SK-N-SH (cell line): Measurements from ENCODE around the gene CANX. TPM values are rescaled to one million over a fixed set of nuclear protein-coding genes. Genes with fewer than 3 reads are reported as not detected.

Source experiments
- CTCF ChIA-PET: fragments of 300-600, 350-600 bp; formaldehyde crosslinking; extraction: SDS; loops from one replicate; lab custom pipeline; 2021; lab: Yijun Ruan, JAX
- POLR2A ChIA-PET: fragments of 350-600 bp; sonication (Branson Sonifier 250); formaldehyde crosslinking; extraction: SDS; loops from one replicate; lab custom pipeline; 2020; ENCODE audit warnings: antibody characterized with exemption, inconsistent platforms; lab: Yijun Ruan, JAX
- DNase-seq: peaks from one replicate; pipeline ENCODE4 v3.0.0; 2012
- H2AFZ ChIP-seq: fragments of 200-600 bp; sonication (generic); 2 replicates; pipeline ENCODE4 v1.8.1; 2016; ENCODE audit warnings: antibody characterized with exemption, mild to moderate bottlenecking, low read depth
- H3F3A ChIP-seq: fragments of 200-600 bp; sonication (generic); replicated peaks from 2 replicates; pipeline ENCODE3; 2016; ENCODE audit warnings: antibody characterized with exemption, mild to moderate bottlenecking; ENCODE audit not compliant: insufficient read depth
- H3K27ac ChIP-seq, 2 experiments: fragments of 200-500 bp in 1 of 2; fragments of 200-600 bp in 1 of 2; sonication (Bioruptor generic) in 1 of 2; sonication (generic), shearing (Covaris generic) in 1 of 2; 2 replicates each; pipeline versions ENCODE4 v1.5.1 to v1.6.1; 2014 to 2016; ENCODE audit warnings: low read depth in 2 of 2, inconsistent platforms in 1 of 2, low read length in 1 of 2, mild to moderate bottlenecking in 1 of 2, mixed read lengths in 1 of 2
- H3K27me3 ChIP-seq: fragments of 200-600 bp; sonication (generic), shearing (Covaris generic); 2 replicates; pipeline ENCODE4 v1.6.1; 2016; ENCODE audit warnings: mixed run types; ENCODE audit not compliant: insufficient read depth
- H3K36me3 ChIP-seq, 2 experiments: fragments of 200-500 bp in 1 of 2; fragments of 200-600 bp in 1 of 2; sonication (Bioruptor generic) in 1 of 2; sonication (generic) in 1 of 2; replicated peaks in 1 of 2; 2 replicates each; pipeline versions ENCODE3 to v1.5.1; 2014 to 2016; ENCODE audit warnings: low read length in 1 of 2, mild to moderate bottlenecking in 1 of 2; ENCODE audit not compliant: insufficient read depth in 2 of 2, control insufficient read depth in 1 of 2
- H3K4me1 ChIP-seq, 2 experiments: fragments of 200-500 bp in 1 of 2; fragments of 200-600 bp in 1 of 2; sonication (Bioruptor generic) in 1 of 2; sonication (generic), shearing (Covaris generic) in 1 of 2; 2 replicates each; pipeline versions ENCODE4 v1.5.1 to v1.6.1; 2014 to 2016; ENCODE audit warnings: low read depth in 1 of 2, low read length in 1 of 2, mixed run types in 1 of 2; ENCODE audit not compliant: insufficient read depth in 2 of 2, control insufficient read depth in 1 of 2
- H3K4me2 ChIP-seq: fragments of 200-600 bp; sonication (generic), shearing (Covaris generic); 2 replicates; pipeline ENCODE4 v1.6.1; 2017; ENCODE audit warnings: mixed run types
- H3K4me3 ChIP-seq, 2 experiments: fragments of 200-500 bp in 1 of 2; fragments of 200-600 bp in 1 of 2; sonication (Bioruptor generic) in 1 of 2; sonication (generic), shearing (Covaris generic) in 1 of 2; 2 replicates each; pipeline versions ENCODE4 v1.5.1 to v1.8.1; 2014 to 2016; ENCODE audit warnings: low read depth in 2 of 2, inconsistent platforms in 1 of 2, low read length in 1 of 2, mild to moderate bottlenecking in 1 of 2, mixed read lengths in 1 of 2, moderate library complexity in 1 of 2
- H3K79me2 ChIP-seq: fragments of 200-600 bp; sonication (generic); 2 replicates; pipeline ENCODE4 v1.8.1; 2017; ENCODE audit warnings: mild to moderate bottlenecking; ENCODE audit not compliant: insufficient read depth
- H3K9ac ChIP-seq: fragments of 200-600 bp; sonication (generic); 2 replicates; pipeline ENCODE4 v1.6.1; 2017; ENCODE audit warnings: mixed run types
- H3K9me2 ChIP-seq: fragments of 200-600 bp; sonication (generic); 2 replicates; pipeline ENCODE4 v1.6.1; 2017; ENCODE audit warnings: mixed run types
- H3K9me3 ChIP-seq: fragments of 200-600 bp; sonication (generic); 2 replicates; pipeline ENCODE4 v1.6.1; 2017; ENCODE audit warnings: mixed run types, mild to moderate bottlenecking, moderate library complexity
- H4K20me1 ChIP-seq: fragments of 200-600 bp; sonication (generic); 2 replicates; pipeline ENCODE4 v1.6.1; 2017; ENCODE audit warnings: mild to moderate bottlenecking, mixed run types; ENCODE audit not compliant: insufficient read depth
- EP300 ChIP-seq, 2 experiments: IDR thresholded peaks; 2 replicates each; pipeline versions ENCODE4 v1.4.0 to v1.6.1; 2012; ENCODE audit warnings: borderline replicate concordance in 1 of 2, low read depth in 1 of 2, low read length in 1 of 2
- EZH2phosphoT487 ChIP-seq: fragments of 200-600 bp; sonication (generic); IDR thresholded peaks from 2 replicates; pipeline ENCODE4 v1.6.1; 2017; ENCODE audit warnings: low read depth, mixed run types, mild to moderate bottlenecking, antibody characterized with exemption, moderate library complexity, borderline replicate concordance
- FOXJ3 ChIP-seq: sonication (generic); formaldehyde crosslinking; IDR thresholded peaks from 2 replicates; pipeline ENCODE4 v1.5.1; 2020; ENCODE audit warnings: mild to moderate bottlenecking, missing genetic modification reagents
- FOXM1 ChIP-seq: IDR thresholded peaks from 2 replicates; pipeline ENCODE4 v1.4.0; 2012; ENCODE audit warnings: low read depth, mild to moderate bottlenecking
- GABPA ChIP-seq: IDR thresholded peaks from 2 replicates; pipeline ENCODE4 v1.4.0; 2012; ENCODE audit warnings: low read depth, mild to moderate bottlenecking
- MXI1 ChIP-seq: IDR thresholded peaks from 2 replicates; pipeline ENCODE4 v1.6.1; 2012; ENCODE audit warnings: mild to moderate bottlenecking, low read depth, low read length, improper control_type of control experiment
- NRF1 ChIP-seq: IDR thresholded peaks from 2 replicates; pipeline ENCODE4 v1.6.1; 2012; ENCODE audit warnings: low read depth, mild to moderate bottlenecking, low read length
- PBX3 ChIP-seq: IDR thresholded peaks from 2 replicates; pipeline ENCODE4; 2012
- POLR2AphosphoS5 ChIP-seq: IDR thresholded peaks from 2 replicates; pipeline ENCODE4 v1.6.1; 2012; ENCODE audit warnings: low read depth, low read length
- RCOR1 ChIP-seq: fragments of 150-350 bp; IDR thresholded peaks from 2 replicates; pipeline ENCODE4 v1.6.1; 2017; ENCODE audit warnings: antibody characterized with exemption, low read length
- REST ChIP-seq: IDR thresholded peaks from 2 replicates; pipeline ENCODE4 v1.6.1; 2012; ENCODE audit warnings: mild to moderate bottlenecking, low read depth, low read length, moderate library complexity
- RXRA ChIP-seq: IDR thresholded peaks from 2 replicates; pipeline ENCODE4 v1.4.0; 2012; ENCODE audit warnings: low read depth, mild to moderate bottlenecking, borderline replicate concordance
- SMC3 ChIP-seq: IDR thresholded peaks from 2 replicates; pipeline ENCODE4 v1.6.1; 2012; ENCODE audit warnings: low read depth, low read length, improper control_type of control experiment
- TCF12 ChIP-seq: IDR thresholded peaks from 2 replicates; pipeline ENCODE4 v1.4.0; 2012
- USF1 ChIP-seq: IDR thresholded peaks from 2 replicates; pipeline ENCODE4 v1.4.0; 2012; ENCODE audit warnings: low read depth, borderline replicate concordance
- YY1 ChIP-seq: IDR thresholded peaks from 2 replicates; pipeline ENCODE4 v1.4.0; 2012; ENCODE audit warnings: low read depth, mild to moderate bottlenecking
- WGBS: methylation state at CpG from one replicate; pipeline ENCODE4 v1.1.6; 2017; ENCODE audit warnings: low lambda C conversion rate; 5-methylcytosine and 5-hydroxymethylcytosine counted together
- polyA plus RNA-seq, 3 experiments: library from polyadenylated mRNA; depleted of rRNA; stranded (reverse); fragments of >200 nt; gene quantifications; 2 replicates each; pipeline ENCODE4 v1.2.3, GENCODE V29; 2012
- TF ChIP-seq, protein P1 (sequence below): IDR thresholded peaks from 2 replicates; pipeline ENCODE4 v1.4.0; 2012; ENCODE audit warnings: low read depth
- TF ChIP-seq, protein P2 (sequence below): fragments of 200-600 bp; sonication (generic); IDR thresholded peaks from 2 replicates; pipeline ENCODE4 v1.6.1; 2017; ENCODE audit warnings: antibody characterized with exemption, mild to moderate bottlenecking, moderate library complexity

The CANX gene
- polyA plus RNA-seq, 1 of the 3 experiments (the other 2 are of a cell fraction), result 215 TPM

- ChIA-PET CTCF (no interaction called here), POLR2A (no interaction called here)
- Histone ChIP-seq H3K27me3 (no peaks in the 10 kb centered on the region), H3F3A (peaks cover 37% of the 10 kb centered on the region), H3K9ac (peak overlapping the region; percentile 86; the same call in 1 of the 2 replicates), H3K79me2 (peaks cover 69% of the 10 kb centered on the region), H3K27ac (no peak overlapping the region; a peak in 1 of 4 replicates), H2AFZ (no peak overlapping the region), H3K36me3 (peaks cover 19 to 52% of the 10 kb centered on the region in 2 experiments), H3K9me2 (no peaks in the 10 kb centered on the region), H3K4me3 (peak overlapping the region; percentile 82 to 89; a peak in 3 of 4 replicates), H4K20me1 (peaks cover 62% of the 10 kb centered on the region), H3K9me3 (no peaks in the 10 kb centered on the region), H3K4me2 (peak overlapping the region; percentile 91), H3K4me1 (peaks cover 8 to 19% of the 10 kb centered on the region in 2 experiments; a peak in 2 of 4 replicates)
- no peak for TF ChIP-seq FOXM1
- TF ChIP-seq FOXJ3 (CRISPR knock-in tag), result no peak
- TF ChIP-seq RXRA, result no peak
- TF ChIP-seq RCOR1, result no peak
- no peak for TF ChIP-seq GABPA
- no peak for TF ChIP-seq POLR2AphosphoS5
- TF ChIP-seq EZH2phosphoT487, result no peak
- TF ChIP-seq NRF1, result no peak
- TF ChIP-seq YY1, result no peak
- no peak for TF ChIP-seq EP300 (IDR thresholded peaks at IDR 0.05; ENCODE audit: borderline replicate concordance in 1 of 2, low read depth in 1 of 2, low read length in 1 of 2)
- no peak for TF ChIP-seq PBX3
- TF ChIP-seq, protein P1, sequence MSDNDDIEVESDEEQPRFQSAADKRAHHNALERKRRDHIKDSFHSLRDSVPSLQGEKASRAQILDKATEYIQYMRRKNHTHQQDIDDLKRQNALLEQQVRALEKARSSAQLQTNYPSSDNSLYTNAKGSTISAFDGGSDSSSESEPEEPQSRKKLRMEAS, result no peak
- TF ChIP-seq TCF12, result no peak
- no peak for TF ChIP-seq MXI1
- no peak for TF ChIP-seq USF1
- TF ChIP-seq, protein P2, sequence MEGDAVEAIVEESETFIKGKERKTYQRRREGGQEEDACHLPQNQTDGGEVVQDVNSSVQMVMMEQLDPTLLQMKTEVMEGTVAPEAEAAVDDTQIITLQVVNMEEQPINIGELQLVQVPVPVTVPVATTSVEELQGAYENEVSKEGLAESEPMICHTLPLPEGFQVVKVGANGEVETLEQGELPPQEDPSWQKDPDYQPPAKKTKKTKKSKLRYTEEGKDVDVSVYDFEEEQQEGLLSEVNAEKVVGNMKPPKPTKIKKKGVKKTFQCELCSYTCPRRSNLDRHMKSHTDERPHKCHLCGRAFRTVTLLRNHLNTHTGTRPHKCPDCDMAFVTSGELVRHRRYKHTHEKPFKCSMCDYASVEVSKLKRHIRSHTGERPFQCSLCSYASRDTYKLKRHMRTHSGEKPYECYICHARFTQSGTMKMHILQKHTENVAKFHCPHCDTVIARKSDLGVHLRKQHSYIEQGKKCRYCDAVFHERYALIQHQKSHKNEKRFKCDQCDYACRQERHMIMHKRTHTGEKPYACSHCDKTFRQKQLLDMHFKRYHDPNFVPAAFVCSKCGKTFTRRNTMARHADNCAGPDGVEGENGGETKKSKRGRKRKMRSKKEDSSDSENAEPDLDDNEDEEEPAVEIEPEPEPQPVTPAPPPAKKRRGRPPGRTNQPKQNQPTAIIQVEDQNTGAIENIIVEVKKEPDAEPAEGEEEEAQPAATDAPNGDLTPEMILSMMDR, result no peak
- no peak for TF ChIP-seq SMC3
- no peak for TF ChIP-seq REST
- WGBS, result 85% methylated on average over 12 of the region's 12 CpGs
- DNase-seq, result no peak
Measured at GRCh38 chr5:179734536-179735164, 35.9 kb downstream of the CANX start.
